ENCODE data around the gene C3orf18.

C3orf18 gene
- total RNA-seq = 13.5 to 15.2 reads per million in 2 donors

DNA sequence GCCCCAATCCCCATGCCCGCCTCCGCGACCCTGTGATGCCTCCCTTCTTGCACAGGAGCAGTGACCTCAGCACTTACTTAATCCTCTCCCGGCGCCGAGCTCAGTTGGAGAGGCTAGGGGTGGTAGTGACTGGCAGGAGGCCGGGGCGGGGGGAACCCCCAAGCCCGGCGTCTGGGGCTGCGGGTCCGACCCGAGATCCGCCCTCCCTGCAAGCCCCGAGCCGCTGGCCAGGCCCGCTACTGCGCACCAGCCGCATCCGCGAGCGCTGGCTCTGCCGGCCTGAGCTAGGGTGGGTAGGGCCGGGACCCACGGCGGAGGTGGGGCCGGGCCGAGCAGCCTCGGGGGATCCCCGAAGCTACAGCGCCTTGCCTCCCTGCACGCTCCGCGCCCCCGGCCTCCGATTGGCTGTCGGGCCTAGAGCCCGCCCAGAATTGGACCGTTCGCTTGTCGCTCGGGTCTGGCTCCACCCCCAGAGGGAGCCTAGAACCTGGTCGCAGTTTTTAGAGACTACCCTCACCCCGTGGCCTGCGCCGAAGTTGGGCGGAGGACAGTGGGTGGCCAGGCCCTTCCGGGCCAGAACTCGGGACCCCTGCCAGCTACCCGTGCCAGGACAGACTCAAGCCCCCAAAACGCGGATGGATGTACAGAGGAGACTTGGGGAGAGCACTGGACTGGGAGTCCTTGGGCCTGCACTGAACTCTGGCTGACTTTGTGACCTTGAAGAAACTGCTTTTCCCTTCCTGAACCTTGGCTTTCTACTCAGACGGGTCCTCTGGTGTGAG, at the start of gene C3orf18:
TSS of gene C3orf18 (minus strand) at position 362 of the 782 bp plus-strand sequence. CDS start 2,048 bp downstream, outside the sequence.
- peak; percentile 88 for DNase-seq

DNA sequence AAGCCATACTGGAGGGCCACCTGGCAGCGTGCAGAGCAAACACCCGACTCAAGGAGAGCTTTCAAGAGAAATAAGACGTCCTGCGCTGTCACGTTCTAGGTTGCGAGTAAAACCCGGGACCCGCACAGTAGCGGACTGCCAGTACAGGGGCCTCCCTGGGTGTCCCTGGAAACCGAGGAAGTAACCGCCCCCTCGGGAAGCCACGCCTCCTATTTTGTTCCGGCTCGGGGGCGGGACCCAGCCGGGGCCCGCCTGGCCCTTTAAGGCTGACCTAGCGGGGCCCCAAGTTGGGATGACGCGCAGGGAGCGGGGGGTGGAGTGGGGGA, 49.2 kb upstream of the C3orf18 start:
- DNase-seq = peak; percentile 94

DNA sequence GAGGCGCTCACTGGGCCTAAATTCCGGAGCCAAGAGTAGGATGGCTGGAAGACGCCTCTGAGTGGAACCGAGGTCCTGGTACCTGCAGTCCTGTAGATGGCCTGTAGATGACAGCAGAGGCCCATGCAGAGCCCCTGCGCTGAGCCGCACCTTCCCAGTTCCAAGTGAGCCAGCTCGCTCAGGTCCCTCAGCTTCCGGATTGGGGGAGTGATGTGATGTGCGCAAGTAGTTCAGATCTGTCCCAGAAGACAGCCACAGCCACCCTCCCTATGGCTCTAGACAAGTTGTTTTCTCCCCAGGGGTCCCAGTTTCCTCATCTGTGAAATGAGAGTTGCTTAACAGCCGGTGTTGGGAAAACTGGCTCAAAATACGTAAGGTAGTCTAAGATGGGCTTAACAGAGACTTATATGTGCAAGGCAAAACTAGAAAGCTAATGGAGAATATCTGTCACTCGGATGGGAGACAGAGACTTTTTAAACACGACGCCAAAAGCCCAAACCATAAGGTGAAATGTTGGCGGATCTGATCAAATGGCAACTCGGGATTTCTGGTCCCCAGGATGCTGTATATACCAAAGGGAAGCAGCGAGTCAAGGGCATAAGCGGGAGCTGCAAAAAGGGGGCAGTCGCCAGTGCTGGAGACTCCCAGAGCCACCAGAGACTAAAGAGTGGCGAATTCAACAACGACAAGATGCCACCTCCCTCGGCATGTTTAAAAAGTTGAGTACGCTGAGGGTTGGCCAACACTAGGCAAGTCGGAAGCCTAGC, 48.6 kb upstream of the C3orf18 start:
- DNase-seq = peak; percentile 74

DNA sequence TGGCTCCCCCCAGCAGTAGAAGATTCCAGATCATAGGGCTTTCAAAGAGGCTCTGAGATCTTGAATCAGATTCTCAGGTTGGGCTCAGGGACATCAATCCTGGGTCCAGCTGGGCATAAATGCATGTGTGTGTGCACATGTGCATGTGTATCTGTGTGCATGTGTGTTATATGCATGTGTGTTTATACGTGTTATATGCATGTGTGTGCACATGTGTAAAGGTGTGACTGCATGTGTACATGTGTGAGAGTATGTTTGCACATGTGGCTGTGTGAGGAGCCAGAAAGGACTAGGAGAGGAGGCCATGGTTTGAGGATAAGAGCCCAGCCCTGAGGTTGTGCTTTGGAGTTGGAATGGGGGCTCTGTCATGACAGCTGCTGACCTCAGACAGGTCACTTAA, 47.6 kb upstream of the C3orf18 start:
- DNase-seq = no peak

DNA sequence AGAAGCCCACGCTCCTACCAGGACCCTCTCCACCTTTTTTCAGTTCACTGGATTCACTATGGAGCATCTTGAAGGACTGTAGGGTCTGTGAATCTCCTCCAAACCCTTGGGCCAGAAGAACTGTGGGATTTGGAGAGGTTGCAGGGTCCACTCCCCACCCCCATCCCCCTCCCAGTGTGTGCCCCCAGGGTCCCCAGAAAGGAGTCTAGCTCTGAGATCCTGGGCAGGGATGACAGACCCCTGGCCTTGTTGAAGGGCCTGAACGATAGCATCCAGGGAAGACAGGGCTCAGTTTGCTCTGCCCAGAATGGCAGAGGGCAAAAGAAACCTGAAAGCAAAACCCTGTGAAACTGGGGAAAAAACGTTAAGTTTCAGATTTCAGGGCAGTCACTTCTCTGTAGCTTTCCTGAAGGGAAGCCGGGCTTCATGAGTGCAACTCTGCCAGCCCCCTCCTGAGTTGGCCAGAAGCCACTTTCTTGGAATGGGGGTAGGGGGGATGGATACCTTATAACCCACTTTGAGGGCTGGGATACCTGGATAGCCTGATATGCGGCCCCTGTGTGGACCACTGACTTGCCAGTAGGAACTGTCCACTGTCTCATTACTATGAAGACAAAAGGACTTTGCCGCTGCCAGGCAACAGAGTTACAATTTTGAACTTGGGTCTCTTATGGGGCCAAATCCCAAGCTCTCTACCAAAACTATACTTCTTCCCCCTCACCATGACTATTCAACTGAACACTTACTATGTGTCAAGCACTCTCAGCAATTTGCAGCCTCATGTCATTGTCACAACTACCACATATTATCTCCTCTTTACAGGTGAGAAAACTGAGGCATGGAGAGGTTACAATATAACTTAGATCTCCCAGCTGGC, 45.7 kb upstream of the C3orf18 start:
- no peak for DNase-seq

DNA sequence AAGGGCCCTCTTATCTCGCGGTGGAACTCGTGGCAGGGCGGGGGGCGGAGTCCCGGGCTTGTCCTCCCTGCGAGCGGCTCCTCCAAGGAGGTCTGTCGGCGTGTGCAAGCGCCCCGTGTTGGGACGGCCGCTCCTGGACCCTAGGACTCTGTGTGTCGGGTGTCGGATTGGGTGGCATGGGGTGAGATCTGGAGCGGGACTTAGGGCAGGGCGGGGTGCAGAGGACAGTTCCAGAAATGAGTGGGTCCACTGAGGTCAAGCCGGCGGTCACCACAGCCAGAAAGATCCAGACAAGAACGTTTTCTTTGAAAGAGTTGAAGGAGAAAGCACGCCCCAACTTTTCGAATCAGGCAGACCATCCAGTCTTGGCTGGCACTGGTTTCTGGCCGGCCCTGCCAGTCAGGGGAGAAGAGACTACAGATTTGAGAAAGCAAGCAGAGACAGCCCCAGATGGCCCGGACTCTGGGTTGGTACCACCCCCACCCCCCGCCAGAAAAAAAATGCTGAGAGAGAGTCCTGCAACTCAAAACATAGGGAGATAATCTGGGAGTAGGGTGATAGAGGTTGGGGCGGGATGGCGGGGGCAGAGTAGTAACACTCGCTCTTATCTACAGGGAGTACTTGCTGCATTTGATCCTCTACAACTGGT, 44.8 kb upstream of the C3orf18 start:
- no peak for DNase-seq

DNA sequence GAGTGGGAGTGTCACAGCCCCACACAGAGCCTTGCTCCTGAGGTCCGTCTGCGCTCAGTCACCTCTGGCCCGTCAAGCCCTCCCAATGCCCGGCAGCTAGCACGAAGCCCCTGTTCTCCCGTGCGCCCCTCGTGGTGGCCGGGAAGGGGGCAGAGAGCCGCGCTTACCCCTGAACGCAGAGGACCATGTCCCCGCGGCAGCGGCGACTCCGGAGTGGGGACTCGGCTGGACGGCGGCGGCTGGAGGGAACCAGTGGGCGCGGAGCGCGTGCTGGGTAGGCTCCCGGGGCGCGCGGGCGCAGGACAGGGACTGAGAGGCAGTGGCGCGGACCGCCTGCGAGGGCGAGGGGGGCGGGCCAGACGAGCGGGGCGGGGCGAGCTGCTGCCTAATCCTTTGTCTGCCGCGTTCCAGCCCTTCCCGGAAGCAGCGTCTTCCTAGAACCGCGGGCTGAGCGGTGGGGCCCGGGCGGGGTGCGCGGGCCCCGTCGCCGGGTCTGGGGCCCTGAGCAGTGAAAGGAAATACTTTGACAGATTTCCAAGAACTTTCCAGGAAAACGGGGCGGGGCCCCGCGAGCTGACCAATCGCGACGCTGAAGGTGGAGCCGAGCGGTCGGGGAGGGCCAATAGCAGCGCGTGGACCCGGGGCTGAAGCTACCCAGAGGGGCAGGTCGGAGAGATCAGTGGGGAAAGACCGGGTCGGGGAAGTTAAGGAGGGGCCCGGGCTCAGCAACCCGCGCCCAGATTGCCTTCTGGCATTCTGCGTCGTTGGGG, 44.1 kb upstream of the C3orf18 start, which contains the start of gene CISH:
TSS of gene CISH (minus strand) at position 311 of the 770 bp plus-strand sequence. CDS start at position 187, 124 bp downstream.
- DNase-seq = peak; percentile 90

DNA sequence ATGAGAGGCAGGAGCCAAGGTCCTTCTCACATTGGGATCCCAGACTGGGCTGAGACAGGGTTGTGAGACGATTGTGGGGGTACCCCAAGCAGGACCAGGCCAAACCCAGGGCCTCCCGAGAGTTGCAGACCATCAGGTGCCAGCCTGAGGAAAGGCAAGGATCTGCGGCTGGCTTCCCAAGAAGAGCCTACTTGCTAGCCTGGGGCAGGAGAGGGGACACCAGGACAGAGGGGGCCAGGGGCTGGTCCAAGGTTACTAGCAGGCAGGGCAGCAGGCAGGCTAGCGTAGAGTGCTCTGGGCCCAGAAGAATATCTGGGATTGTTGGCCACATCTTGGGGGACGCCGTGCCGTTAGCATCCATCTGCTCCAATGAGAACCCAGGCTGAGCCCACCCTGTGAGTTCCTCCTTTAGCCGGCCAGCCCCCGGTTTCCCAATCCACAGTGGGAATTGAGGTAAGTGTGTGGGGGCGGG, 43.5 kb upstream of the C3orf18 start:
- no peak for DNase-seq

DNA sequence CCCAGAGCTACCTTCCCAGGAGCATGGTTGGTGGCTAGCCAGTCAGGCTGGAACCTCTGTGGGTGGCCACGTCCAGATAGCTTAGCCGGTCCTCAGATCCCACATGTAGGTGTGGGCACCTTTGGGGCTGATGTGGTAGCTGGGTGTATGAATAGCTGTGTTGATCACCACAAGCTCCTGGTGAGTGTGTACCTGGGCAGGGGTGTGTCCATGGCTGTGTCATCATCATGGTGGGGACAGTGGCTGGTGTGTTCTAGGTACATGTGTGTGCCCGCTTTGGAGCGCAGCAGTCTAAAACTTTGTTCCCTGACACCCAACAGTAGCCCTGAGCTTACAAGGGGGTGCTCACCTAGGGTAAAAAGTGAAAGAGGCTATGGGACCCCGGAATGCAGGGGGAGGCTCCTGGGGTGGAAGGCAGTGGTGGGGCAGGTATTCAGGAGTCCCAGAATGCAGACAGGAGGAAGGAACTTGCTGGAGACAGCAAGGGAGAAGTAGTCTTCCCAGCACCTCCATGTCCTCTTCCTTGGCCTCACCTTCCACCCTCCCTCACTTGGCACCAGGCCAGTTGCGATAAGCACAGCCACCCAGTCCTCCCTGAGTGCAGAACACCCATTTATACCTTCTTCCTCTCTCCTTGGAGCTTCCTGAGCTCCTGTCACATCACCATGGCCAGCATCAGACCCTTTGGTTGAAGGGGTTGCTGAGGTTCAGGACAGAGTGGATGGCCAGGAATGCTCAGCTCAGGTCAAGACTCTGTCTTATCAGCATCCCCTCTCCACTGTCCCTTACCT, 42.8 kb upstream of the C3orf18 start:
- no peak for DNase-seq

DNA sequence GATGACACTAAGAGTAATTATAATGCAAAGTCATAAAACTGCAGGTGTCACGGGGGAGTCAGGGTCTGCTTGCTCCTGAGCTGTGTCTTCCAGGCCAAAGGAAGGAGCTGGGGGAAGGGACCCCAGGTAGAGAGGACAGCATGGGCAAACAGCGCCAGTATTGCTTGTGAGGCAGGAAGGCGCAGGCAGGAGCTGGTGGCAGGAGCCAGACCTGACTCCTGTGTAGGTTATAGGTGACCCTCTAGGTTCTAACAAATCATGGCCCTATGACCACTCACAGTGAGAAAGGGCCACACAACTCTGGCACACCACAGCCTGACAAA, 42.2 kb upstream of the C3orf18 start:
- no peak for DNase-seq

DNA sequence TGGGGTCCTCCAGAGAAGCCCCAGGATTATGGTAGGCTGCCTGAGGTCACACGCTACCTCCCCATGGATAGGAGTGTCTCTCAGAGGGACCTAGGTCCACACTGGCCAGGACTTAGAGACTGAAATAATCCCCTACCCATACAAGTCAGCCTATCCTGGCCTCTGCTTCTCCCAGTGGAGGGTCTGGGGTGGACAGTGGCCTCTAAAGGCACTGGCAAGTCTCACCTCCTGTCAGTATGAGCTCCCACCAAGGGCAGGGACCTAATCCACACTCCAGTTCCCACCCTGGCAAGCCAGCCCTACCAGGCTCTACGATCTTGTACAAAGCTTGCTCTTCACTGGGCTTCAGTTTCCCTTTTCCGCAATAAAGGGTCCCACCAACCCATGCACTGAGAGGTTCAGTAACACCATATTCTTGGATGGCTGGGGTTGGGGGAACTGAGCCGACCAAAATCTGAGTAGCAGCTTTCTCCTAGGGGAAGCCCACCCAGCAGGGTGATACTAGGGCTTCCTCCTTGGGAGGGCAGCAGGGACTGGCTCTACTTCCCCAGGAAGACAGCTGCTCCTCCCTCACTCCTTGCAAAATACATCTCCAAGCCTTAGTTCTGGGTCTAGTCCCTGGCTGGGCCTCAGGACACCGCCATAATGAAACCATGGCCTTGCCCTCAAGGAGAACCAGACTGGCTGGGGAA, 41.7 kb upstream of the C3orf18 start:
- DNase-seq = no peak

DNA sequence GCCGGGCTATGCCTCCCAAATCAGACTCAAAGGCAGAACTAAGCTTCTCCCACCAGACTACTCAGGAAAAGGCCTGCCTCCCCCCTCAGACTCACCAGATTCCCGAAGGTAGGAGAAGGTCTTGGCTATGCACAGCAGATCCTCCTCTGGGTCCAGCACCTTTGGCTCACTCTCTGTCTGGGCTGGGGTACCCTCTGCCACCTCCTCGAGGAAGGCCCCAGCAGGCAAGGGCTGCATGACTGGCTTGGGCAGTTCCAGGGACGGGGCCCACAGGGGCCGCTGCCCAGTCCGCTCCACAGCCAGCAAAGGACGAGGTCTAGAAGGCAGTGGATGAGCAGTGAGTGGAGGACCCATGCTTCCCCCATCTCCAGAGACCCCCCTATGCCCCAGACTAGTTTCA, 40.7 kb upstream of the C3orf18 start:
- DNase-seq = no peak

DNA sequence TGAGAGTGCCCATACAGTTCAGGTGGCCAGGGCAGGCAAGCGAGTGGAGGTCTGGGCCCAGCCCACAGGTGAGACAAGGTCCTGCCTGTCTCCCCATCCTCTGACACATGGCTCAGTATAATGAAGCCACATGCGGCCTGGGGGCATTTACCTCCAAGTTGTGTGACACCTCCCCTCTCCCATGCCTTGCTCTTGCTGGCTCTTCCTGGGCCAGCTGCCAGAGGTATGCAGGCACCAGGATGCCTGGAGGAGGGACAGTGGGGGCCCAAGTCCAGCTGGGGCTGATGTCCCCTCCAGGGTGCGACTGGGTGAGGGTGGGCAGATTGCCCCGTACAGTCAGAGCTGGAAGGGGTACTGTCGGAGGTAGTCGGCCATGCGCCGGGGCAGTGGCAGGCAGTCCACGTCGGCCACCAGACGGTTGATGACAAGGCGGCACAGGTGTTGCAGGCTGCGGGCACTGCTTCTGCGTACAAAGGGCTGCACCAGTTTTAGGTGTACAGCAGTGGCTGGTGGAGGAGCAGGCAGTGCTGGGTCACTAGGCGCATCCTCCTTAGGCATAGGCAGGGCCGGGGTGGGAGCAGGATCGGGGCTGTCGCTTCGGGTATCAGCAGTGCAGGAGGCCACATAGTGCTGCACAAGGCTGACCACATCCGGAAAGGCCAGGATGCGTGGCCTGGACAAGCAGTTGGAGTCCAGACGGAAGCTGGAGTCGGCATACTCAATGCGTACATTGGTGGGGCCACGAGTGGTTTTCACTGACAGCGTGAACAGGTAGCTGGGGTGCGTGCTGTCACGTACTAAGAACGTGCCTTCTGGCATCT, 39.9 kb upstream of the C3orf18 start:
- no peak for DNase-seq

DNA sequence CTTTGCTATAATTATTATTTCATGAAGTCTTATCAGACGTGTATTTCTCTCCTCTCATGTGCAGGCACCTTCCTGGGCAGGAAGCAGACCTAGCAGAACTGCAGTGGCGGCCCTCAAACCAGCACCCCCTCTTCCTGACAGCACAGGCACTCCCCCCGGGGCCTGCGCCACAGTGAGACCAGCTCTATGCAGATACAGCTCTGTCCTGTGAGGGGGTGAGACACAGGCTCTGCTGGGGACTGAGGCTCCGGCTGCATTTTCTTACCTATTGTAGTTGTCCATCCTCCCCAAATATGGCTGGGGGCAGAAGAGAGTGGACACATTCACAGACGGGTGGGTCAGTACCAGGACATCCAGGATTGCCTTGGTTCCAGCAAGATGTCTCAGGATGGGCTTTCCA, 39.0 kb upstream of the C3orf18 start:
- DNase-seq = no peak

DNA sequence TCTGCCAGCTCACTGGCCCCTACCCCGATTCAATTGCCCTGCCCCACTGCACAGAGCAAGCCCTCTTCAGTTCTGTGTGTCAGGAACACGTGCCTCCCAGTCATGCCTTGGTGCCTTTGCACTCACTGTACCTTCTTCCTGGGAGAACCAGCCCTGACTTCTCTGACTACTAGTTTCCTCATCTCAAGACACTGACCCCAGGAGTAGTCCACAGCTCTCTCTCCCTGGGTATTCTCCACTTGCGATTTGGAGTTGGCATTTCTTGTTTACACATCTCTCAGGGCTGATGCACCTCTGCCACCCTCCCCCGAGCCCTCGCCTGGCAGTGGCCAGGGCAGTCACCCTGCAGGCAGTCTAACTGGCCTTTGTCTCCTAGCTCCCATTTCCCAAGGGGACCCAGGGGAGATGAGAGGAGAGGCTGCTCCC, 38.4 kb upstream of the C3orf18 start:
- no peak for DNase-seq

DNA sequence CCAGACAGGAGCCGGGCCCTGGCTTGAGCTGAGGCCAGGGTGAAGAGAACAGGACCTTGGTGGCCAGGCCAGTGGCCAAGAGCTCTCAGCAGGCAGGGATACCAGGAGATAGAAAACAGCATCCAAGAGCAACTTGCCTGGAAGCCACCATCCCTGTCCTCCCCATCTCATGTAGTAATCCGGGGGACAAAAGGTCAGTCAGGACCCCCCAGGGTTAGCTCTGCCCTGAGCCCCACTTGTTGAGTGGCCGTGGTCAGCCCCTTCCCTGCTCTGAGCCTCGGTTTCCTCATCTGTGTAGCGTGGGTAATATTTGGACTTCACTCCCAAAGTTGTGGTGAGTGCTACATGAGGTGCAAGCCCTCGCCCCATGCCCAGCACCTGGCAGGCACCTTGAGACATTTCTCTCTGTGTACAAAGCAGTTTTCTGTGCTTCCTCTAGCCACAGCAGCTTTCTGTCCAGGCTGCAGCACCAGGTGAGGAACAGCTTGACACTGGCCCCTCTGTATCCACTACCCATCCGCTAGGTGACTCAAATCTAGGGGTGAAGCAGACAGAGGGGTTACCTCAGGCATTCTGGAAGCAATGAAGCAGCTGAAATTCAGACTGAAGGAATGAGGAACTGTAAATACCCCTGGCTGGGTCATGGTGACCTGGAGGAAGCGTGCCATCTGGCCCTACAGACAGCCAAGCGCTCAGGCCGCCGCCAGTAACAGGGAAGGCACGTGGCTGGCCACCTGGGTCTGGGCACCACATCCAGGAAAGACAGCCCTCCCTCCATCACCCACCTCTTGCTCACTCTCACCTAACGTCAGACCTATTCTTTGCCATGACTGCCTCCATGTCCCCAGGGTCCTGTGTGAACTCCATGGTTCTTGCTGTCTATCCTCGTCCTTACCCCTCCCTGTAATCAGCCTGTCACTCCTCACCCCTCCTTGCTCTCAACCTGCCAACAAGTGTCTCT, 37.4 kb upstream of the C3orf18 start:
- no peak for DNase-seq

DNA sequence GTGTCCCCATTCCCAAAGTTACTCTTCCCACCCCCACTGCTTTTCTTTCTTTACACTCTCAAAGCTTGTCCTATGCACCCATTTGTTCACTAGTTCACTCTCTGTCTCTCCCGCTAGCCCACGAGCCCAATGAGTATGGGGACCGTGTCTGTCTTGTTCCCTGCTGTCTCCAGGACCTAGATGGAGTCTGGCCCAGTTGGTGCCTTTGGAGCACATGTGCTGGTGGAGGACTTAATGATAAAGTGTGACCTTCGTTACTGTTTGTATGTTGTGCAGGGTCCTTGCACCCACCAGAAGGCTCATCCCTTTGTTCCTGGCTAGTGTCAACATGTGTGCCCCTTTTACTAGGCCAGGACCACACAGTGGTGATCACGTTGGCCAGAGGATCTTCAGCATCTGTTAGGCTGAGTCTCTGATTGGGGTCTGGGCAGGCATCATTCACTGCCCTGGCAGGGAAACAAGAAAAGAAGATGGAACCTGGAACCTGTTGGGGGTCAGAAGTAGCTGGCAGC, 36.6 kb upstream of the C3orf18 start:
- DNase-seq = no peak

Measured in T-helper 9 cell (primary cell).